GM12801 (cell line): ENCODE measurements around the gene FBLN5.

Experiments
- TF ChIP-seq, protein P1 (sequence below): IDR thresholded peaks from one replicate; pipeline ENCODE4 v1.5.1; 2011; ENCODE audit warnings: control low read depth; ENCODE audit not compliant: insufficient read length; ENCODE audit errors: extremely low read depth

Gene FBLN5

DNA sequence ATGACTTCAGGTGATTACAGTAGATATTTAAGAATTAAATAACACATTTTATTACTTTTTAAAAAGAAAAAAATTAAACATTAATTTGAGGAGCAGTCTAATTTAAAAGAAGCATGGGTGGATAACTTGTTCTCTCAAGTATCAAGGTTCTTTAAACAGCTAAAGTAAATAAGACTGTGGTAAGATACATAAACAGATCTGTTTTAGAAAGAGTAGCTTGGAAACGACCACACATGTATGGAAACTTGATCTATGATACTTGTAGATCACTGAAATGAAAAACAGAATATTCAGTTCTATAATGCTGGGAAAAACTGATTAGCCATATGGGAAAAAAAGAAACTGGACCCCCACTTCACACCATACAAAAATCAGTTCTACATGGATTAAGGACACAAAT is 116.2 kb downstream of the FBLN5 start:
- TF ChIP-seq, protein P1, sequence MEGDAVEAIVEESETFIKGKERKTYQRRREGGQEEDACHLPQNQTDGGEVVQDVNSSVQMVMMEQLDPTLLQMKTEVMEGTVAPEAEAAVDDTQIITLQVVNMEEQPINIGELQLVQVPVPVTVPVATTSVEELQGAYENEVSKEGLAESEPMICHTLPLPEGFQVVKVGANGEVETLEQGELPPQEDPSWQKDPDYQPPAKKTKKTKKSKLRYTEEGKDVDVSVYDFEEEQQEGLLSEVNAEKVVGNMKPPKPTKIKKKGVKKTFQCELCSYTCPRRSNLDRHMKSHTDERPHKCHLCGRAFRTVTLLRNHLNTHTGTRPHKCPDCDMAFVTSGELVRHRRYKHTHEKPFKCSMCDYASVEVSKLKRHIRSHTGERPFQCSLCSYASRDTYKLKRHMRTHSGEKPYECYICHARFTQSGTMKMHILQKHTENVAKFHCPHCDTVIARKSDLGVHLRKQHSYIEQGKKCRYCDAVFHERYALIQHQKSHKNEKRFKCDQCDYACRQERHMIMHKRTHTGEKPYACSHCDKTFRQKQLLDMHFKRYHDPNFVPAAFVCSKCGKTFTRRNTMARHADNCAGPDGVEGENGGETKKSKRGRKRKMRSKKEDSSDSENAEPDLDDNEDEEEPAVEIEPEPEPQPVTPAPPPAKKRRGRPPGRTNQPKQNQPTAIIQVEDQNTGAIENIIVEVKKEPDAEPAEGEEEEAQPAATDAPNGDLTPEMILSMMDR, result no peak

DNA sequence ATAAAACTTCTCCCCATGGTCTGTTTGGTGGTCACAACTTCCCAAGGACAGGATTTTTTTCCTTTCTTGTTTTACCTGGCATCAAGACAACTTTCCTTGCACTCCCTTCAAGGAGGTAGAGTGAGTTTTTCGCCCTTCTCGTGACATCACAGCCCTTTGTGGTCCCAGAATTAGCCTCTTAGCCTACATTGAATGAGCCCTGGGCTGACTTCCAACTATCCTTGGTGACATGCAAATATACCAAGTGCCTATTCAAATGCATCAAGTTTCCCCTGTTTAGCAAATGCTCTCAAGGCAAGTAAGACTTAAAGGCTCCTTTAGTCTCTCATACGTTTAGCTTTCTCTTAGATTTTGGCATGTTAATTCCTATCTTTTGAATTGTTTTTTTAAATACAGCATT is 116.7 kb downstream of the FBLN5 start:
- TF ChIP-seq, protein P1, result no peak

DNA sequence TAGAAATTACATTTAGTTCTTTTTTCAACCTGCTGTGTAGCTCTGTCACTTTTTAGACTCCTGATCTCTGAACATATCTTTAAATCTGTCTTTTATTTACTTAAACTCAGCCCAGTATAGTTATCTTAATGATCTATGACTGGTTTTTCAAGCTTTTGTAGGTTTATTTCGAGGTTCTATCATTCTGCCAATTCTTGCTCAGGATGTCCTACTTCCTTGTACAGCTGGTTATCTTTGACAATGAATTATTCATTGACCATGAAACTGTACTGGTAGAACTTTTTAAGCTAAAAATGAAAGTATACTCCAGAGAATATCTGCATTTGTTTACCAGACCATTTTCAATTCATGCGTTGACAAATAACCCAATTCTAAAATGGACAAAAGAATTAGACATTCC is 118.0 kb downstream of the FBLN5 start:
- TF ChIP-seq, protein P1, result no peak

DNA sequence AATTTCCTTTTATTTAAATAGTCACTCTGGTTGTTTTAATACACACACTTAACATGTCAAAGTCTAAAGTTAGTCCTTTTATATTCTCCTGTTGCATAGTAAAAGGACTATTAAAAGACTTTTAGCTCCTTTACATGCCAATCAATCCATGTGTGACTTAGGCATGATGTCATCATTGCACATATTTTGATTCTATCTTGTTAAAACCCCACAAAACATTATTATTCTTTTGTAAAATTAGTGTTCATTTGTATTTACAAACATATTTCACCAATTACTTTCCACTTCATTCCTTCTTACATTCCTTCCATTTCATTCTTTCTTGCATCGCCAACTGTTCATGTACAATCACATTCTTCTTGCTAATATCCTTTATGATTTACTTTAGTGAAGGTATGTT is 119.7 kb downstream of the FBLN5 start:
- TF ChIP-seq, protein P1, result no peak
